Mammary epithelial cell (primary cell): ENCODE data around the gene PRDM5.

Source experiments
- CTCF ChIP-seq, 2 donors: IDR thresholded peaks in 1 of 2; conservative IDR thresholded peaks in 1 of 2; 2 replicates each; pipeline ENCODE4 v1.5.1; 2011 to 2012; ENCODE audit warnings: inconsistent platforms in 2 of 2, low read length in 2 of 2, mild to moderate bottlenecking in 2 of 2, control low read depth in 1 of 2, low read depth in 1 of 2; ENCODE audit not compliant: insufficient read depth in 1 of 2; ENCODE audit errors: extremely low read depth in 1 of 2
- EZH2 ChIP-seq: IDR thresholded peaks from 2 replicates; pipeline ENCODE4 v1.6.1; 2012; ENCODE audit warnings: low read length, inconsistent platforms, borderline replicate concordance

DNA sequence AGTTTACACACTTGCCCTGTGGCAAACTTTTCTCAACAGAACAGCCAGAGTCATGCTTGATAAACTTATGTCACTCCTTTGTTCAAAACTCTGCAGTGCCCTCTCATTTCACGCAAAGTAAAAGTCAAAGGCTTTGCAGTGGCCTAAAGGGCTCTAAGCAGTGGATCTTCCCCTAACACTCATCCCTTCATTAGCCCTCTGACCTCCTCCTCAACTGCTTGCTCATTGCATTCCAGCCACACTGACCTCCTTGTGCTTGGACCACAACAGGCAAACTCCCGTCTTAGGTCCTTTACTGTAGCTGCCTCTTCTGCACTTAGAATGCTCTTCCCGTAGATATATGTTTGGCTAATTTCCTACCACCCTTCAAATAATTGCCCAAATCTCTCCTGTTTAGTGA lies 5.6 kb downstream of the PRDM5 start:
- TF ChIP-seq CTCF (conservative IDR thresholded peaks at IDR 0.05 in 1 of 2, IDR thresholded peaks at IDR 0.05 in 1 of 2; ENCODE audit: extremely low read depth in 1 of 2, insufficient read depth in 1 of 2, low read depth in 1 of 2, low read length in 2 of 2) (no peak), EZH2 (no peak)
